HG02973 (cell line): ENCODE data around the gene NPIPA1.
"Not testable (repeated sequence)": the region's sequence is repeated elsewhere in the genome, so short reads cannot be mapped to it uniquely, and the experiment has no call there.

ENCODE experiments used
- ATAC-seq: cut with Tn5 transposase; IDR thresholded peaks from one replicate; pipeline ENCODE4 v1.9.1; 2021; ENCODE audit warnings: moderate library complexity; ENCODE audit not compliant: unreplicated experiment

The NPIPA1 gene

DNA sequence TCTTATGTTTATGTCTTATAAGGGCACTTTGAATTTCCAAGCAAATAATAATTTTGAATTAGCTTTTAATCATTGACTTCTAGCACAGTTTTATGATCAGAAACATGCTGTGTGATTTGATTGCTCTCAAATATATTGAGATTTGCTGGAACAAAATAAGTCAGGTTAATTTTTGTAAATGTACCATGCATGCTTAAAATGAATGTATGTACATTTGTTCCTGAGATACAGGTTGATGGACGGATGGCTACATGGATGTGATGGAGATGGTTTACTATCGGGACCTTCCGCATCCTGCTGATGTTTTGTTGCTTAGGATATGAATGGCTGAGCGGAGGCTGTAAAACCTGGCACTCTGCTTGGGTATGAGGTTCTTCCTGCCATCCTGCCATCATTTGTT, at the start of gene NPIPA1:
TSS of gene NPIPA1 (plus strand) at position 301 of the 400 bp plus-strand sequence. CDS start at position 301, 0 bp downstream.
- not testable (repeated sequence) for ATAC-seq

DNA sequence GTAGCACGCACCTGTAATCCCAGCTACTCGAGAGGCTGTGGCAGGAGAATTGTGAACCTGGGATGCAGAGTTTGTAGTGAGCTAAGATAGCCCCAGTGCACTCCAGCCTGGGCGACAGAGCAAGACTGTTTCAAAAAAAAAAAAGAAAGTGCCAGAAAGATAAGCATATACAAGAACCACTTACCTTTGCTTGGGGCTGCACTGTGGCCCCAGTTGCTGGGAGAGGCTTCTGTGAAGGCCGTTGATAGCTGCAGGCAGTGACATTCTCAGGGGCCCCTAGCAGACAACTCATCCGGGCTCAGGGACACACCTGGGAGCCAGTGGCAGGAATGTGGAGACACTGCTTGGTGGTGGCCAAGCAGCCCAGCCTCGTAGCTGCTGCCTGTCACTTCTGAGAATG, 45.1 kb upstream of the NPIPA1 start:
- not testable (repeated sequence) for ATAC-seq

DNA sequence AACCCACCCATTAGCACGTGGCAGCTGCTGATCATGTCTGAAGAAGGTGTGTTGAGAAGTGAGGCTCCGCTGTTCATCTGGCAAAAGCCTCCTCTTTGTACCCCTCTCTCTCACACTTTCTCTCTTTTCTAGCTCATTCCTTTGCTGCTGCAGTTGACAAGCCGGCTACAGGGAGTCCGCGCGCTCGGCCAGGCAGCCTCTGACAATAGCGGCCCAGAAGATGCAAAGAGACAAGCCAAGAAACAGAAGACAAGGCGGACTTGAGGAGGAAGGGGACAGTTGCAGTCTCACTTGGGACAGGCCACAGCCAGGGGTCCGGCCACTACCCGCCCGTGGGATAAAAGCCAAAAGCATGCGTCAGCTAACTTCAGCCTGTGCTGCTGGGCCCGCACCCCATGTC, 41.9 kb upstream of the NPIPA1 start:
- not testable (repeated sequence) for ATAC-seq

DNA sequence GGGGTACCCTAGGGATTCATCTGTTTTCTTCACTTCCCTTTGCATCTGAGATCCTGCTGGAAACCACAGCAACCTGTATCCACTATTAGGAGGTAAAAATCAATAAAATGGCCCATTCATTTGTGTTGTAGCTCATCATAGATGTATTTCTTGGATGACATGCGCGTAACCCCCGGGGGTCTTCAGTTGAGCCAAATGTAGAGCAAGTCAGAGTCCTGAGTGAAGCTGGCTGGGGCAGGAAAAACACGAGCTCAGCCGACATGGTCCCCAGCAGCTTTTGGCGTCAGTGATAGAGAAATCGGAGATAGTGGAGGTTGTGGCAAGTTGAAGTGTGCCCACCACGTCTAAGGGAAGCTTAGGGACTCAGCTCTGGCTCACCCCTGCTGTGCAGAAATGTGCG, 41.2 kb upstream of the NPIPA1 start:
- ATAC-seq: not testable (repeated sequence)

DNA sequence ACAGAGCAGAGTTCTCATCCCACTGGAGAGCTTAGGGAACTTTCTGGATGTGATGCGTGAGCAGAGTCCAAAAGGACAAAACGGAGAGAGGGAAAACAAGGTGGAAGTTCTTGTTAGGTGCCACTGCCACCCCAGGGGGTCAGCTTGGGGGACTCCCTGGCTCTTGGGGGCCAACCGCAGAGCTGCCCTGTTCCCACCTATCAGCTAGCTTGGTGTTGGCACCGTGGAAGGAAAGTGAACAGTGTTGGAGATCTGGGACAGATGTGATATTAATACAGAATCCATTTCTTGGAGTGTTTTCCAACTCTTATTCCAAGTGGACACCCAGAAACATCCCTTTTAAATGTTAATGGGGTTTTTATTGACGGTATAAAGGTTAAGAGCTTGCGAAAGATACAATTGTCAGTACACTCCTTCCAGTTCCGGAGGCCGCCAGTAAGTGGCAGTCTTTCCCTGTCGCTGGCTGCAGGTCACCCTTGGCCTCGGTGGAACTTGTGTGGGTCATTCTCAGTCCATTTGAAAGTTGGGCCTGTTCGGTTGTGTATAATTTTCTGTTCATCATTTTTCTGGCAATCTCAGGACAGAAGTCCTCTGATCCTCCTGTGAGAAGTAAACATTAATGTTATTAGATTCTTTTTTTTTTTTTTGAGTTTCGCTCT, 40.1 kb upstream of the NPIPA1 start:
- ATAC-seq: not testable (repeated sequence)

DNA sequence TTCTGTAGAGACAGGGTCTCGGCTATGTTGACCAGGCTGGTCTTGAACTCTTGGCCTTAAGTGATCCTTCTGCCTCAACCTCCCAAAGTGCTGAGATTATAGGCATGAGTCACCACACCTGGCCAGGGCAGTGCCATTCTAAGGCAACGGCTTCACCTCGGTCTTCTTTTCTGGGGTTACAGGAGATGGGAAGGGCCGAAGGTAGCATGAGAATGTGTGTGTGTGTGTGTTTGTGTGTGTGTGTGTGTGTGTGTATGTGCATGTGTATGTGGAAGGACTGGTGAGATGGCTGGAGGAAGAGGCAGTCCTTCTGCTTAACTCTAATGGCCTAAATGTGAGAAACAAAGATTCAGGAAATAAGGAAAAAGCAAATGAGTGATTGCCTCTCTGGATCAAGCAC, 39.1 kb upstream of the NPIPA1 start:
- not testable (repeated sequence) for ATAC-seq

DNA sequence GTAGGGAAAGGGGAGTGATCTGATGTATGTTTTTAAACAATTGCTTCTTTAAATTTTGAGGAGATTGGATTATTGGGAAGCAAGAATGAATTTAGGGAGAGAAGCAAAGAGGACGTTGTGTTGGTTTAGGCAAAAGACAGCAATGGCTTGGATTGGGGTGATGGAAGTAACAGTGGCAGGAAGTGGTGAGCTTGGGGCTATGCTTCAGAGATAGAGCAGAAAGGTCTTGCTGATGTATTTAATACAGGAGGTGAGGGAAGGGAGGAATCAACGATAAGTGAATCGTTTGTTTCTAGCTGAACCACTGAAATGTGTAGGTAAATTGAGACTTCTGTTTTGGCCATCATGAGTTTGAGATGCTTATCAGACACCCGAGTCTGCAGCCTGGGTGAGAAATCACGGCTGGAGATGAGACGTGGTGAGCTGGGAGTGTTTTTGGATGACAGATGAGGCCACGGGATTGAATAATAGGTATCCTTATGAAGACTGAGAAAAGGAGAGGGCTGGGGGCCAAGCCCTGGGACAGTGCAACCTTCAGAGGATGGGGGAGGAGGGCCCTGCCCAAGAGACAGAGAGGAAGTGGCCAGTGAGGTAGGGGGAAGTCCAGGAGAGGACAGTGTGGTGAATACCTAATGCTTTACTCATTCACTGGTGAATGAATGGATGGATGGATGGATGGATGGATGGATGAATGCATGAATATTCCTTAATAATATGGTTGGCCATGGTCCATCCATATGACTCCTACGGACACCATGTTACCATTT, 33.9 kb upstream of the NPIPA1 start:
- ATAC-seq: not testable (repeated sequence)

DNA sequence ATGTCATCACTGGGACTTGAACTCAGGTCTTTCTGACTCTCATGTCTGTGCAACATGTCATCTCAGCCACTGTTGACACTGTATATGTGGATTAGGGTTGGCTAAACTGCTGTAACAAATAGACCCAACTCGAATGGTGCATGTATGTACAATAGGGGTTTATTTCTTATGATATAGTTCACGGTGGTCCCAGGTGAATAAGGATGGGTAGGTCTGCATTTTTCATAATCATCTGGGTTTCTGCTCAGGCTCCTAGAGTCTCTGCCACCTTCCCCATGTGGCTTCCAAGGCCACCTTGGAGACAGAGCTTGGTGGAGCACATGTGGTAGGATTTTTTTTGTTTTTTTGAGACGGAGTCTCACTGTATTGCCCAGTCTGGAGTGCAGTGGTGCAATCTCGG, 27.5 kb upstream of the NPIPA1 start:
- ATAC-seq: not testable (repeated sequence)

DNA sequence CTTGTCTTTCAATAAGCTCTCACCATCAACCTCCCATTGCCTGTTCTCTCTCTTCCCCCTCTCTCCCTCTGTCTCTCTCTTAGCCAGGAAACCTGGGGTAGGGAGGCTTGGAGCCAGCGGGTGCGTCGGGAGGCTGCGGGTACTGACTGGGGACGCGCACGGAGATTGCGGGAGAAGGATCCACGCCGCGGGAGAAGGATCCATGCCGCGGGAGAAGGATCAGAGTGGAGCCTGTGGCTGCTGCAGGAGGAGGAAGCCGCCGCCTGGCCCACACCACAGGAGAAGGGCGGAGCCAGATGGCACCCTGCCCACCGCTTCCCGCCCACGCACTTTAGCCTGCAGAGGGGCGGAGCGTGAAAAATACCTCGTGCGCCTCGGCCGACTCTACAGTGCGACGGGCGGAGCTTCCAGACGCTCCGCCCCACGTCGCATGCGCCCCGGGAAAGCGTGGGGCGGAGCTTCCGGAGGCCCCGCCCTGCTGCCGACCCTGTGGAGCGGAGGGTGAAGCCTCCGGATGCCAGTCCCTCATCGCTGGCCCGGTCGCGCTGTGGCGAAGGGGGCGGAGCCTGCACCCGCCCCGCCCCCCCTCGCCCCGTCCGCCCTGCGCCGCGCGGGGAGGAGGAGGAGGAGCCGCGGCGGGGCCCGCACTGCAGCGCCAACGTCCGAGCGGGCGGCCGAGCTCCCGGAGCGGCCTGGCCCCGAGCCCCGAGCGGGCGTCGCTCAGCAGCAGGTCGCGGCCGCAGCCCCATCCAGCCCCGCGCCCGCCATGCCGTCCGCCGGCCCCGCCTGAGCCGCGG, 26.2 kb upstream of the NPIPA1 start:
- not testable (repeated sequence) for ATAC-seq

DNA sequence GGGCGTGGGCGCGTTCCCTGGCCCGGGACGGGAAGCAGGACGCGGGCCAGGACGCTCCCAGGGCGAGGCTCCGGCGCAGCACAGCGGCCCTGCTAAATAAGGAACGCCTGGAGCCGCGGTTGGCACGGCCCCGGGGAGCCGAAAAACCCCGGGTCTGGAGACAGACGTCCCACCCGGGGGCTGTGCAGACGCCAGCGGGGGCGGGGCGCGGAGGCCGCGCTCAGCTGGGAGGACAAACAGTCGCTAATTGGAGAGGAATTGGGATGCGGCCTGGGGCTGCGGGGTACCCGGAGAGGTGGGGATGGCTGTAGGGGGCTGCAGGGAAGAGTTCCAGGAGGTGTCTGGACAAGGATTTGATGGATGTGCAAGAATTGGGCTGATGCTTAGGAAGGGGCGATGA, 25.3 kb upstream of the NPIPA1 start:
- ATAC-seq: not testable (repeated sequence)

DNA sequence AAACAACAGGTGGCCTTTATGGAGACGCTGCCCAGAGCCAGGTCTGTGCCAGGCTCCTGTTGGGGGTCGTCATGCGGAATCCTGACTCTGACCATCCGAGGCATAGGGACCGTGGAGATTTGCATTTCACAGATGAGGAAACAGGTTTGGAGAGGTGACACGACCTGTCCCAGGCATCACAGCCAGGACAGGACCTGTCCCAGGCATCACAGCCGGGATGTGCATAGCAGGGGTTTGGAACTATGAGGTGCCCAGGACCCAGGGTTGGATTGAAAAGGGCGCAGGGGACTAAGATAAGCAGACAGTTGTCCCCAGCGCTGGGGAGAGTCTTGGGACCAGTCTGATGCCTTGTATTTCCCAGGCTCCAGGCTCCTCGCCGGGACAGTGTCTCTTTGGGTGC, 24.7 kb upstream of the NPIPA1 start:
- ATAC-seq: not testable (repeated sequence)

DNA sequence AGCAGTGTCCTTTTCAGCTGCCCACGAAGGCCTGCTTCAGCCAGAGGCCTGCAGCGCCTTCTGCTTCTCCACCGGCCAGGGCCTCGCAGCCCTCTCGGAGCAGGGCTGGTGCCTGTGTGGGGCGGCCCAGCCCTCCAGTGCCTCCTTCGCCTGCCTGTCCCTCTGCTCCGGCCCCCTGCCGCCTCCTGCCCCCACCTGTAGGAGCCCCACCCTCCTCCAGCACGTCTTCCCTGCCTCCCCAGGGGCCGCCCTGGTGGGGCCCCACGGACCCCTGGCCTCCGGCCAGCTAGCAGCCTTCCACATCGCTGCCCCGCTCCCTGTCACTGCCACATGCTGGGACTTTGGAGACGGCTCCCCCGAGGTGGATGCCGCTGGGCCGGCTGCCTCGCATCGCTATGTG, 18.7 kb upstream of the NPIPA1 start:
- ATAC-seq: not testable (repeated sequence)

DNA sequence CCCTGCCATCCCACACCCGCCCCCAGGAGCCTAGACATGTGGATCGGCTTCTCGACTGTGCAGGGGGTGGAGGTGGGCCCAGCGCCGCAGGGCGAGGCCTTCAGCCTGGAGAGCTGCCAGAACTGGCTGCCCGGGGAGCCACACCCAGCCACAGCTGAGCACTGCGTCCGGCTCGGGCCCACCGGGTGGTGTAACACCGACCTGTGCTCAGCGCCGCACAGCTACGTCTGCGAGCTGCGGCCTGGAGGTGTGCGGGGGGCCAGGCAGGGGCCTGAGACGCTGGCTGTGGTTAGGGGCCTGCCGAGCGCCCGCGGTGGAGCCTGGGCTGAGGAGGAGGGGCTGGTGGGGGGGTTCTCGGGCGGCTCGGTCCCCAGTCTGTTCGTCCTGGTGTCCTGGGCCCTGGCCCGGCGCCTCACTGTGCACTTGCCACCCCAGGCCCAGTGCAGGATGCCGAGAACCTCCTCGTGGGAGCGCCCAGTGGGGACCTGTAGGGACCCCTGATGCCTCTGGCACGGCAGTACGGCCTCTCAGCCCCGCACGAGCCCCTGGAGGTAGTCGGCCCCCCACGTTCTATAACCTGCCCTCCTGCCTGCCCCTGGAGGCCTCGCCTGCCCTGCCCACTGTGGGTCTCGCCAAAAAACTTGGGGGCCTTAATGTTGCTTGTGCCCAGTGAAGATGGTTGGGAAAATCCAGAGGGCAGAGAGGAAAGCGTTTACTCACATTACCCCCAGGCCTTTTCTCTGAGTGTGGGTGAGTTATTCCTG, 17.2 kb upstream of the NPIPA1 start:
- ATAC-seq: not testable (repeated sequence)

DNA sequence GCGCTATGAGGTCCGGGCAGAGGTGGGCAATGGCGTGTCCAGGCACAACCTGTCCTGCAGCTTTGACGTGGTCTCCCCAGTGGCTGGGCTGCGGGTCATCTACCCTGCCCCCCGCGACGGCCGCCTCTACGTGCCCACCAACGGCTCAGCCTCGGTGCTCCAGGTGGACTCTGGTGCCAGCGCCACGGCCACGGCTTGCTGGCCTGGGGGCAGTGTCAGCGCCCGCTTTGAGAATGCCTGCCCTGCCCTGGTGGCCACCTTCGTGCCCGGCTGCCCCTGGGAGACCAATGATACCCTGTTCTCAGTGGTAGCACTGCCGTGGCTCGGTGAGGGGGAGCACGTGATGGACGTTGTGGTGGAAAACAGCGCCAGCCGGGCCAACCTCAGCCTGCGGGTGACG, 15.0 kb upstream of the NPIPA1 start:
- not testable (repeated sequence) for ATAC-seq

DNA sequence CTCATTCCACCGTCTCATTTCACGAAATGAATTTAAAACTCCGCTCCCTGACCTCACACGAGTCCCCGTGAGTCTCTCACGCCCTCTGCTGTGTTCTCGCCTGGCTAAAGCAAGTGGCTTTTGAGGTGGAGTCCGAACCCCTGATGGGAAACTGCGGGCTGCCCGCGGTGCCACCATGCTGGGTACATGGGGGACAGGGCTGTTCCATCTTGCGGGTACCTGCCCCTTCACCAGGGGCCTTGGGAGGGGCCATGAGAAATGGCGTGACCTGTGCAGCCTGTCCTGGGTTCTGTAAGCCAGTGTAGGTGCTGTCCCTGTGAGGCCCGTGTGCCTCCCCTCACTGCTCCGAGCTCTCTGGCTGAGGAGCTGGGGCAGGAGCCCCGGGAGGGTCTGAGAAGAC, 14.3 kb upstream of the NPIPA1 start:
- not testable (repeated sequence) for ATAC-seq

DNA sequence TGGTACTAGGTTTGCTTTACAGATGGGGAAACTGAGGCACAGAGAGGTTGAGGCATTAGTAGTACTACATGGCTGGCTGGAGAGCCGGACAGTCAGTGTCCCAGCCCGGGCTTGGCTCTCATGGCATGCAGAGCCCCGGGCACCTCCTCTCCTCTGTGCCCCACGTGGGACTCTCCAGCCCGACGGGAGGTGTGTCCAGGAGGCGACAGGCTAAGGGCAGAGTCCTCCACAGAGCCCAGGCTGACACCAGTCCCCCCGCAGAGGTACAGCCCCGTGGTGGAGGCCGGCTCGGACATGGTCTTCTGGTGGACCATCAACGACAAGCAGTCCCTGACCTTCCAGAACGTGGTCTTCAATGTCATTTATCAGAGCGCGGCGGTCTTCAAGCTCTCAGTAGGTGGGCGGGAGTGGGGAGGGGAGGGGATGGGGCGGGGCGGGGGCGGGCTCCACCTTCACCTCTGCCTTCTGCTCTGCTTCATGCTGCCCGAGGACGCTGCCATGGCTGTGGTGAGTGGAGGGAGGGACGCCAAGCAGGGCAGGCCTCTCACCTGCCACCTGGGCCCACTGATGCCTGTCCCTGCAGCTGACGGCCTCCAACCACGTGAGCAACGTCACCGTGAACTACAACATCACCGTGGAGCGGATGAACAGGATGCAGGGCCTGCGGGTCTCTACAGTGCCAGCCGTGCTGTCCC, 13.7 kb upstream of the NPIPA1 start:
- not testable (repeated sequence) for ATAC-seq

DNA sequence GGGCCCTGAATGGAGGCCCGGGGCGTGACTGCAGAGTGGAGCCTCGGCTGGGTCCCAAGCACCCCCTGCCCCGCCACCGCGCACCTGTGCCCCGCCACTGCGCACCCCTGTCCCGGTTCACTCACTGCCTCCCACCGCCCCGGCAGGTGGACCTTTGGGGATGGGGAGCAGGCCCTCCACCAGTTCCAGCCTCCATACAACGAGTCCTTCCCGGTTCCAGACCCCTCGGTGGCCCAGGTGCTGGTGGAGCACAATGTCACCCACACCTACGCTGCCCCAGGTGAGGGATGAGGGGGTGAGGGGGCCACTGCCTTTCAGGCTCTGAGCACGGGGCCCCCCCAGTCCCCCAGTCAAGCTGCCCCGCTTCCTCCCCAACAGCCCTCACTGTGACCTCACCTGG, 12.9 kb upstream of the NPIPA1 start:
- not testable (repeated sequence) for ATAC-seq

DNA sequence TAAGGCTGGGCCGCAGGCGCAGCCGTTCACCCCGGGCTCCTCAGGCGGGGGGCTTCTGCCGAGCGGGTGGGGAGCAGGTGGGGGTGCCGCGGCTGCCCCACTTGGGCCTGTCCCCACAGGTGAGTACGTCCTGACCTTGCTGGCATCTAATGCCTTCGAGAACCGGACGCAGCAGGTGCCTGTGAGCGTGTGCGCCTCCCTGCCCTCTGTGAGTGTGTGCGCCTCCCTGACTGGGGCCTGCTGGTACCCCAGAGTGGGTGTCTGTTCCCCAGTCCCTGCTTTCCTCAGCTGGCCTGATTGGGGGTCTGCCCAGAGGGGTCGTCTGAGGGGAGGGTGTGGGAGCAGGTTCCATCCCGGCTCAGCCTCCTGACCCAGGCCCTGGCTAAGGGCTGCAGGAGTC, 12.3 kb upstream of the NPIPA1 start:
- not testable (repeated sequence) for ATAC-seq

DNA sequence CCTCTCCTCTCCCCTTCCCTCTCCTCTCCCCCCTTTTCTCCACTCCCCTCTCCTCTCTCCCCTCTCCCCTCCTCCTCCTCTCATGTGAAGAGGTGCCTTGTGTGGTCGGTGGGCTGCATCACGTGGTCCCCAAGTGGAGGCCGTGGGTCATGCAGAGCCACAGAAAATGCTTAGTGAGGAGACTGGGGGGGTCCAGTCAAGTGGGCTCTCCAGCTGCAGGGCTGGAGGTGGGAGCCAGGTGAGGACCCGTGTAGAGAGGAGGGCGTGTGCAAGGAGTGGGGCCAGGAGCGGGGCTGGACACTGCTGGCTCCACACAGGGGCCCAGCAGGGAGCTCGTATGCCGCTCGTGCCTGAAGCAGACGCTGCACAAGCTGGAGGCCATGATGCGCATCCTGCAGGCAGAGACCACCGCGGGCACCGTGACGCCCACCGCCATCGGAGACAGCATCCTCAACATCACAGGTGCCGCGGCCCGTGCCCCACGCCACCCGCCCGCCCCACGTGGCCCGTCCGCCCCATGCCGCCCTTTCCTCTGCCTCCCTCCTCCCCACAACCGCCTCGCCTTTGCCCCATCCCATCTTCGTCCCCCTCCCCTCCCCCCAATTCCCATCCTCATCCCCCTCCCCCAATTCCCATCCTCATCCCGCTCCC, 9.1 kb upstream of the NPIPA1 start:
- ATAC-seq: not testable (repeated sequence)

DNA sequence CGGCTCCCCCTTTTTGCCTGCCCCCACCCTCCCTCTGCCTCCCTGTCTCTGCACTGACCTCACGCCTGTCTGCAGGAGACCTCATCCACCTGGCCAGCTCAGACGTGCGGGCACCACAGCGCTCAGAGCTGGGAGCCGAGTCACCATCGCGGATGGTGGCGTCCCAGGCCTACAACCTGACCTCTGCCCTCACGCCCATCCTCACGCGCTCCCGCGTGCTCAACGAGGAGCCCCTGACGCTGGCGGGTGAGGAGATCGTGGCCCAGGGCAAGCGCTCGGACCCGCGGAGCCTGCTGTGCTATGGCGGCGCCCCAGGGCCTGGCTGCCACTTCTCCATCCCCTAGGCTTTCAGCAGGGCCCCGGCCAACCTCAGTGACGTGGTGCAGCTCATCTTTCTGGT, 8.1 kb upstream of the NPIPA1 start:
- not testable (repeated sequence) for ATAC-seq
